ENCODE measurements around the gene TRAM2.

TRAM2 gene

DNA sequence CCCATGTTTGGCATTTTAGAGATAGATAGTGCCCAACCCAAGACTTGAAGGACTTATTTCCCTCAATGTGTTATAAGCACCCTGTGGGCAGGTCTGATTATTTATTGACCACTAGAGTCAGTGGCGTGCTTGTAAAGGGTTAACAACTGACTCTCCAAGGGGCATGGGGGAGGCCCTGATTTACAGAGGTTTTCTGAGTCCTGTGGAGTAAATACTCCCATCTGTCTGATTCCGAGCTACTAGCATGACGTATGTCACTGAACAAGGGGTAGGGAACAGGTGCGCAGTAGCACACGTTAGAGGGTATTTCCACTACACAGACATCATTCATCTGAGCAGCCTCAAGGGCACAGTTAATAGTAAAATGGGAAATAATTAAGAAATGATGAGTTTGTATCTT, 17.4 kb upstream of the TRAM2 start:
- no peak for DNase-seq

DNA sequence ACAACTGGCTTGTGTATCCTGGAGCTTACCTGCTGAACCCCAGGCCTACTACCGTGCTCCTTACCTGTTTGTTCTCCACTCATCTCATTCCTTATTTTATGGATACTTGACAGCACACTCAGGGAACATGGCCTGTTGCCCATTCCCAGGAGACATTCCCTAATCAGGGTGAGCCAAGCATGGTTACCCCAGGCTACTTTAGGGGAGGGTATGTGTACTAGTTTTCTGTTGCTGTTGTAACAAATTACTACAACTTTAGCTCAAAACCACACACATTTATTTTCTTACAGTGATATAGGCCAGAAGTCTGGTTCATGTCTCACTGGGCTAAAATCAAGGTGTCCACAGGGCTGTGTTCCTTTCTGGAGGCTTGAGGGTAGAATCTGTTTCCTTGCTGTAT, 15.0 kb upstream of the TRAM2 start:
- DNase-seq = no peak

DNA sequence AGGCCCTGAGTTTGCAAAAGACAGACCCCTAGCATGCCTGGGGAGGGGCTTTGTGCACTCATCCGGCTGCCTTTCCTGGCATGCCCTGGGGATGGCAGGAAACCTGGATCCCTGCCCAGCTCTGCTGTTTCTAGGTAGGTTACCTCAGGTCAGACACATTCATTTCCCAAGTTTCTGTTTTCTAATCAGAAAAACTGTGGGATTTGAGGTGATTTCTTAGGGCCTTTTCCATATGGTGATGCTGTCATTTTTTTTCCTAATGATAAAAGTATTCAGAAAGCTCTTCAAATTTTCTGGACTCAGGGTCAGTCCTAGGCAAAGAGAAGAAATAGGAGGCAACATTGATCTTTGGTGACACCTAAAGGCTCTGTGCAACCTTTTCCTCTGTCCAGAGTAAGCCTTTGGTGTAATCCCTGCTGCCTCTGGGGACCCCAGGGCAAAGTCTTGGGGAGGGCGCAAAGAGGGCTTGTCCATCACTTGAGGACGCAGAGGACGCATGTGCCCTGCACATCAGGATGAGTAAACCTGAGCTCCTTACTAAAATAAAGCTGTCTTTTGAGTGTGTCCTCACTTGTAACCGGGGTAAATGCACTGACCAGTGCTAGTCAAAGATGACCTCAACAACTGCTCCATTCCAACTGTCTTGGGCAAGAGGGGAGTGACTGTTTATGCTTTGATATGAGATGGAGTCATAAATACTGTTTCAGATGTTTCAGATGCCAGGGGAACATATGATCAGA, 13.5 kb upstream of the TRAM2 start:
- peak in 1 of 14 donors; percentile 23 for DNase-seq

- DNase-seq = peak in 1 of 14 donors; percentile 13
These were observed 11.8 kb upstream of the TRAM2 start for GRCh38 chr6:52588710-52589091.

- no peak for DNase-seq
These were observed 11.3 kb upstream of the TRAM2 start for GRCh38 chr6:52588087-52588709.

DNA sequence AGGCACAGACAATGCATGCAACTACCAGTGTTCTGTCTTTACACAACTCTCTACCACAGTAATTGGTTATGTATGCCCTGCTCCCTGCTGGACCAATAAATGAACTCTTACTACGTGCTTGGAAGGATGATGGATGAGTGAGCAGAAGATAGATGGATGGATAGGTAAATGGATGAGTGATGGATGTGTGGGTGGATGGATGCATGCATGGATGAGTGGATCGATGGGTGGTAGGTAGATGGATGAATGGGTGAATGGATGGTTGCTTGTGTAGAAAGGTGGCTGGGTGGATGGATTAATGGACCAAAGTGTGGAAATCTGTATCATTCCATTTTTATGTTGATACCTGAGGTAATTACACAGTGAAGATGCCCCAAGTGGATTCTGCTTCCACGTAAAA, 10.1 kb upstream of the TRAM2 start:
- no peak for DNase-seq

- no peak for DNase-seq
These were observed 7.3 kb upstream of the TRAM2 start for GRCh38 chr6:52584203-52584602.

GRCh38 chr6:52582996-52583395, 6.1 kb upstream of the TRAM2 start:
- no peak for DNase-seq

GRCh38 chr6:52582446-52582845, 5.6 kb upstream of the TRAM2 start:
- DNase-seq = no peak

DNA sequence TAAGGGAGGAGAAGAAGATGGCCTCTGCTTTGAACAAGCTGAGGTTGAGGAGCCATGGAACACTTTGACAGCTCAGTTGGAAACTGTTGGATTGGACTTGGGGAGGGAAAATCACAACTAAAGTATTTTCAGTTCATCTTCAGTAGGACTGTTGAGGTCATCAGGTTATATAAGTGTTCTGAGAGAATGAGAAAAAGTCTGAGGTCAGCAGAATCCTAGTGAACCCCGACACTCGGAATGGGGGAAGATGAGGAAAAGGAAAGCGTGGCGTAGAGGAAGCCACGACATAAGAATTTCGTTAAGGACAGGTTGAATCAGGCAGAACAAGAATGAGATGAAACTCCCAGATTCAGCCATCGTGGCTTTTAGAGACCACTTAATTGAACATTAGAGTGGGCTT, 4.0 kb upstream of the TRAM2 start:
- DNase-seq = no peak

DNA sequence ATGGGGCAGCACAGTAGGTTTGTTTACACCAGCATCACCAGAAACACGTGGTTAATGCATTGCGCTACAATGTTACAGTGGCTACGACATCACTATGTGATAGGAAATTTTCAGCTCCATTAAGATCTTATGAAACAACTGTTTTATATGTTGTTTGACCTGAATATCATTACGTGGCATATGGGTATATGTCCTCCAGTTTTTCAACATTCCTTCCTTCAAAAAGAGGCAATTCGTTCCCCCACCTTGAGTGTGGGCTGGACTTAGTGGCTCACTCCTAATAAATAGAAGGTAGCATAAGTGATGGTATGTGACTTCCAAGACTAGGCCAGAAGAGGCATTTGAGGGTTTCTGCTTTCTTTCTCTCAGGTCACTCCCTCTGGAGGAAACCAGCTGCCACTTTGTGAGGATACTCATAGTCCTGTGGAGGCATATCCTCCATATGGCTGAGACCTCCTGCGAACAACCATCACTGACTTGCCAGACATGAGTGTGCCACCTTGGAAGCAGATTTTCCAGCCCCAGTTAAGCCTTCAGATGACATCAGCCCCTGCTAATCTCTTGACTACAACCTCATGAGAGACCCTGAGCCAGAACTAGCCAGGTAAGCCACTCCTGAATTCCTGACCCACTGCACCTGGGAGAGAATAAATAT, 2.3 kb upstream of the TRAM2 start:
- DNase-seq = no peak

DNA sequence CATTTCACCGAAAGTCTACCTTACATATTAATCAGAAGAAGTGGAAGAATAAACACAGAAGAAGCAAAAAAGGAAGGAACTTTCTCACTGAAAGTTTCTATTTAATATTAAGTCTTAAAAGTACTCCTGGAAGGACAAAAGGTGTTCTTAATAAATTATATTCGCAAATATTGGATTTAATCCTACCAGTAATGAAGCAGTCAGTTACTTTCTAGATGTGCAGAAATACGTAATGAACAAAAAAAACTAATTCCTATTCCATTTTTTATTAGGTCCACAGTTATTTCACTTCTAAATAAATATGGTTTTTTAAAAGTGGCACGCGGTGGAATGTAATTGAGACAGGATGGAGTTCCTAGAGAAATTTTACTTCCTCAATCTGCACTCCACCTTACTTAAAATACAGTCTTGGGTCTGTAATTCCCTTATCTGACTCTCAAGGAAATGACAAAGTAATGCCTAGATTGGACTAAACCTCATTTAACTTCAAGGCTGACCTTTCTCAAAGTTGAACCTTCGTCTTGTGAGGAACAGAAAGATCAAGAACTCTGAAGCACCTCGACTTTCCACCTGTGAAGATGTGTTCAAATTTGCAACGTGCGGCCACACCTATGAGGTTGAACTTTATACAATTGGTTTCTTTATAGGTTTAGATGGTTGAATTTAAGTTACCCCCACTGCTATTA, 1.1 kb upstream of the TRAM2 start:
- DNase-seq = no peak

GRCh38 chr6:52576392-52577021, 353 bp downstream of the TRAM2 start:
- DNase-seq = peak in 8 of 14 donors; percentile 33 to 69 (median 49)

GRCh38 chr6:52576054-52576391, 837 bp downstream of the TRAM2 start:
- DNase-seq = peak in 1 of 14 donors; percentile 41

- DNase-seq = no peak
These were observed 1.4 kb downstream of the TRAM2 start for GRCh38 chr6:52575502-52575892.

- no peak for DNase-seq
These were observed 2.0 kb downstream of the TRAM2 start for GRCh38 chr6:52574709-52575501.

GRCh38 chr6:52573295-52573694, 3.6 kb downstream of the TRAM2 start:
- no peak for DNase-seq

DNA sequence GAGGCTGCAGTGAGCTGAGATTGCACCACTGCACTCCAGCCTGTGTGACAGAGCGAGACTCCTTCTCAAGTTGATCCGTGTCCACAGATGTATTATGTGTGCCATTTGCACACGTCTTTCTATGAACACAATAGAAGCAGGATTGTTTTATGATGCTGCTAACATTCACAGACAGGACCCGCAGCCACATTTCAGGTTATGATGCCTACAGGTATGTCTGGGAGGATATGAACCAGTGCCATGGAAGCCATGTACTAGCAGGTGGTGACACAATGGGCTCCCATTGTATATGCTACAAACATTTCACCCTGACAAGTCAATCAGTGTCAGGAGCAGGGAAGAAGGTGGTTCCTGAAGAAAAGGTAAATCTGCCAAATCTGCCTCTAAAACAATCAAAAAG, 4.3 kb downstream of the TRAM2 start:
- no peak for DNase-seq

DNA sequence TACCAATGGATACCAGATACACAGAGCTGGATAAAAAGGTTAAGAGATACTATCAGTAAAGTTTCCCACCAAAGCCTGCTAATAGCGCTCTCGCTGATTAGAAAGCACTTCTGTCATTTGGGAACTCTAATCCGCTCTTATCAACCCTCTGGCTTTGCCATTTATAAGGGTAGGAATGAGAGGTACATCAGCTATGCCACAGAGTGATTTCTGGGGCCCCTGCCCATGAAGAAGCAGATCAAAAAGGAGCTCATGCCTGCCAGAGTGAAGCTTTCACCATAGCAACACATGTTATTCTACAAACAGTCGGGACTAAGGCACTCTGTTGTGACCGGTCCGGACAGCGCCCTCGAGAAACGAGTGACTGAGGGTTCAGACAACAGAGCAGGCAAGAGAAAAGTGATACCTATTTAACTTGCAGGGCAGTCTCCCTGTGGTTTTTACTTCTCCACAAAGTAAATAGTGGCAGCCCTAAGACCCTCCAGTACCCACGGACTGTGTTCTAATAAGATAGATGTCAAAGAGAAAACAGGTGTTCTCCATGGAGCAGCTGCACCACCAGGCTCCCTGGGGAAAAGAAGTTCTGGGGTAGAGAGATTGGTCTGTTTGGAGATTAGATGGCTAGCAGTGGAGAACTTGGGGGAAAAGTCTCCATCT, 5.6 kb downstream of the TRAM2 start:
- no peak for DNase-seq

DNA sequence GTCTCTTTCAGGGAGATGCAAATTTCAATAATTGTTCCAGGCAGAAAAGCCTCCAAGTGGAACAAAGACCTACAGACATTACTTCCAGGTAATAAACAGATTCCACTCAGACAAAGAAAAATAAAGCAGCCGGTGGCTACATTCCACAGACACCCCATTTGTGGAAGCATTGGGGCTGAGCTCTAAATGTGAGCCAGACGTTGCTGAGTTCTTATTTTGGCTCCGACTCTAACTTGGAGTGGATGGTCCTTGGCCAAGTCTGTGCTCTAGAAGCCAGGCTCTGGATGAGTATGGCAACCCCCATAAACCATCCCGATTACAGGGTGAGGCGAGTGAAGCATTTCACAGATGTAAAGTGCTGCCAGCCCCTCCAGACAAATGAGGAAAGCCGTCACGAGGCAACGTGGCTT, 6.6 kb downstream of the TRAM2 start:
- no peak for DNase-seq

DNA sequence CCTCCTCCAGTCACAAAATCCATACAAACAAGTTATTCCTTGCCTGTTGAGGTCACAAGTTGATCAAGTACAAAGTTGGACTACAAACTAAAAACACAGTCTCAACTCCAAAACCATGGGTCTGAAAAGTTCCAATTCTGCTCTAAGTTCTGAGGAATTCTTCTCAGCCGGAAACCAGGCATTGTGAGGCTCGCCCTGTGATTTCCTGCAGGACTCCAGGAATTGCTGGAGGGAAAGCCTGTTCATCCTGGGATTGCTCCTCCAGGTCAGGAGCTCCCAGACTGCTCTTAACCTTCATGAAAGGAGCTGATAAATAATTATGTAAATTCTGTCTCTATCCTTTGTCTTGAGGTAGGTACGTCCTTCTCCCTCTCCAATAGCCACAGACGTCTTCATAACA, 8.5 kb downstream of the TRAM2 start:
- no peak for DNase-seq

- no peak for DNase-seq
These were observed 10.0 kb downstream of the TRAM2 start for GRCh38 chr6:52566853-52567279.

Data from C1 segment of cervical spinal cord (tissue), 14 donors.